Gastroesophageal sphincter (tissue), 4 donors: ENCODE data around the gene ACAA1. TPM values are rescaled to one million over a fixed set of nuclear protein-coding genes. Genes with fewer than 3 reads are reported as not detected.

Experiments
- ATAC-seq: fragments of 150-250 bp; one replicate; pipeline ENCODE4 v1.9.1; 2016; ENCODE audit warnings: mild to moderate bottlenecking, moderate library complexity
- H3K27ac ChIP-seq, 4 donors: fragments of 200-600 bp; sonication (generic) in 3 of 4; 1 replicate in 3 of 4; 2 replicates in 1 of 4; pipeline ENCODE4 v1.5.1; 2016 to 2019
- H3K27me3 ChIP-seq: fragments of 200-600 bp; sonication (generic); one replicate; pipeline ENCODE4 v1.5.1; 2019
- H3K36me3 ChIP-seq, 2 donors: fragments of 200-600 bp; sonication (generic); one replicate each; pipeline ENCODE4 v1.5.1; 2019; ENCODE audit warnings: control low read depth in 1 of 2
- H3K4me1 ChIP-seq, 3 donors: fragments of 200-600 bp; sonication (generic); 1 replicate in 2 of 3; 2 replicates in 1 of 3; pipeline ENCODE4 v1.5.1; 2016 to 2019; ENCODE audit warnings: control low read depth in 2 of 3
- H3K4me3 ChIP-seq, 2 donors: fragments of 200-600 bp; sonication (generic); one replicate each; pipeline ENCODE4 v1.5.1; 2019; ENCODE audit warnings: mild to moderate bottlenecking in 1 of 2, moderate library complexity in 1 of 2
- H3K9me3 ChIP-seq, 3 donors: fragments of 200-600 bp; sonication (generic); one replicate each; pipeline ENCODE4 v1.5.1; 2017 to 2019; ENCODE audit warnings: control low read depth in 2 of 3
- EP300 ChIP-seq: sonication (generic); formaldehyde crosslinking; IDR thresholded peaks from one replicate; pipeline ENCODE4 v1.6.1; 2017; ENCODE audit warnings: antibody characterized with exemption, mild to moderate bottlenecking
- POLR2A ChIP-seq, 2 donors: fragments of 450-650 bp; IDR thresholded peaks; one replicate each; pipeline ENCODE4 v1.6.1; 2017; ENCODE audit warnings: antibody characterized with exemption in 2 of 2, mild to moderate bottlenecking in 2 of 2, moderate library complexity in 1 of 2
- POLR2AphosphoS5 ChIP-seq: sonication (generic); formaldehyde crosslinking; IDR thresholded peaks from one replicate; pipeline ENCODE4 v1.6.1; 2017; ENCODE audit warnings: antibody characterized with exemption
- WGBS, 2 donors: methylation state at CpG; one replicate each; pipeline ENCODE4 v1.1.5; 2018; ENCODE audit warnings: low coverage in 1 of 2; 5-methylcytosine and 5-hydroxymethylcytosine counted together
- total RNA-seq, 4 donors: library from RNA; depleted of rRNA; stranded (reverse); fragments of >200 nt; gene quantifications; one replicate each; pipeline ENCODE4 v1.1.0, GENCODE V29; 2016
- TF ChIP-seq, protein P1 (sequence below), 4 experiments: fragments of 200-600 bp in 2 of 4; fragments of 450-650 bp in 2 of 4; sonication (generic) in 1 of 4; IDR thresholded peaks; one replicate each; pipeline ENCODE4 v1.5.1; 2017 to 2019; ENCODE audit warnings: antibody characterized with exemption in 4 of 4, mild to moderate bottlenecking in 2 of 4, moderate library complexity in 2 of 4

ACAA1 gene
- total RNA-seq, 4 donors from 2014 or later = 28.3 to 46.6 (median 41.2) TPM

DNA sequence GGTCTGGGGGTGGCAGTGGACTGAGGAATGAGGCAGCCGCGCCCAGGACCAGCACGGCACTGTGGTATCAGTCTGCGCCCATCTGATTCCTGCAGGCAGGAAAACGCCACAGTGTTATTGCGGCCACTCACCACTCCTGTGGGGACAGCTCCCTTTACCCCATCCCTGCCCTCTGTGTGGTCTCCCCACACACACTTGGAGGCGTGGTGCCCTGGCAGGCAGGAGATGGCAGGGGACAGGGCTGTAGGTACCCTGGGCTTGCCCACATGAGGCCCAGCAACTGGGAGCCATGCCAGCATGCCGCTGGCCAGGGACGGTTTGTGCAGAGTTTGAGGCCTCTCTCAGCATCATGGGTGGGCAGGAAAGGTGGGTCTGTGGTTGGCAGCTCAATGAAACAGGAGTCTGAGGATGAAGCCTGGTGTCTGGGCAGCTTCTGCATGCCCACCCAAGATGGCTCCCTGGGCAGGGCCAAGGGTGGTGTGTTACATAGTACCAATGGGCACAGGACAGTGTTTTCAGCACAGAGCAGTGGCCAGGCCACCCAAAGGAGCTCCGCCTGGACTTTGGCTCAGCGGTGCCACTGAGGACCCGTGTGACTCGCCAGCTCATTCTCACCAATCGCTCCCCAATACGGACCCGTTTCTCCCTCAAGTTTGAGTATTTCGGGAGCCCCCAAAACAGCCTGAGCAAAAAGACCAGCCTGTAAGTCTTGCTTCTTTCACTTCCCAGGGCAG is 27.2 kb downstream of the ACAA1 start:
- ATAC-seq = no peak
- Histone ChIP-seq H3K9me3 (no peaks in the 10 kb centered on the region), H3K27me3 (no peaks in the 10 kb centered on the region), H3K36me3 (no peaks in the 10 kb centered on the region), H3K4me3 (no peak overlapping the region), H3K27ac (no peak overlapping the region), H3K4me1 (no peaks in the 10 kb centered on the region)
- TF ChIP-seq EP300 (no peak), POLR2A (IDR thresholded peaks at IDR 0.05) (no peak), POLR2AphosphoS5 (no peak)
- TF ChIP-seq, protein P1, sequence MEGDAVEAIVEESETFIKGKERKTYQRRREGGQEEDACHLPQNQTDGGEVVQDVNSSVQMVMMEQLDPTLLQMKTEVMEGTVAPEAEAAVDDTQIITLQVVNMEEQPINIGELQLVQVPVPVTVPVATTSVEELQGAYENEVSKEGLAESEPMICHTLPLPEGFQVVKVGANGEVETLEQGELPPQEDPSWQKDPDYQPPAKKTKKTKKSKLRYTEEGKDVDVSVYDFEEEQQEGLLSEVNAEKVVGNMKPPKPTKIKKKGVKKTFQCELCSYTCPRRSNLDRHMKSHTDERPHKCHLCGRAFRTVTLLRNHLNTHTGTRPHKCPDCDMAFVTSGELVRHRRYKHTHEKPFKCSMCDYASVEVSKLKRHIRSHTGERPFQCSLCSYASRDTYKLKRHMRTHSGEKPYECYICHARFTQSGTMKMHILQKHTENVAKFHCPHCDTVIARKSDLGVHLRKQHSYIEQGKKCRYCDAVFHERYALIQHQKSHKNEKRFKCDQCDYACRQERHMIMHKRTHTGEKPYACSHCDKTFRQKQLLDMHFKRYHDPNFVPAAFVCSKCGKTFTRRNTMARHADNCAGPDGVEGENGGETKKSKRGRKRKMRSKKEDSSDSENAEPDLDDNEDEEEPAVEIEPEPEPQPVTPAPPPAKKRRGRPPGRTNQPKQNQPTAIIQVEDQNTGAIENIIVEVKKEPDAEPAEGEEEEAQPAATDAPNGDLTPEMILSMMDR (IDR thresholded peaks at IDR 0.05) = no peak
- no CpG with 5 or more reads among the region's 17 CpGs for WGBS, 2 donors

DNA sequence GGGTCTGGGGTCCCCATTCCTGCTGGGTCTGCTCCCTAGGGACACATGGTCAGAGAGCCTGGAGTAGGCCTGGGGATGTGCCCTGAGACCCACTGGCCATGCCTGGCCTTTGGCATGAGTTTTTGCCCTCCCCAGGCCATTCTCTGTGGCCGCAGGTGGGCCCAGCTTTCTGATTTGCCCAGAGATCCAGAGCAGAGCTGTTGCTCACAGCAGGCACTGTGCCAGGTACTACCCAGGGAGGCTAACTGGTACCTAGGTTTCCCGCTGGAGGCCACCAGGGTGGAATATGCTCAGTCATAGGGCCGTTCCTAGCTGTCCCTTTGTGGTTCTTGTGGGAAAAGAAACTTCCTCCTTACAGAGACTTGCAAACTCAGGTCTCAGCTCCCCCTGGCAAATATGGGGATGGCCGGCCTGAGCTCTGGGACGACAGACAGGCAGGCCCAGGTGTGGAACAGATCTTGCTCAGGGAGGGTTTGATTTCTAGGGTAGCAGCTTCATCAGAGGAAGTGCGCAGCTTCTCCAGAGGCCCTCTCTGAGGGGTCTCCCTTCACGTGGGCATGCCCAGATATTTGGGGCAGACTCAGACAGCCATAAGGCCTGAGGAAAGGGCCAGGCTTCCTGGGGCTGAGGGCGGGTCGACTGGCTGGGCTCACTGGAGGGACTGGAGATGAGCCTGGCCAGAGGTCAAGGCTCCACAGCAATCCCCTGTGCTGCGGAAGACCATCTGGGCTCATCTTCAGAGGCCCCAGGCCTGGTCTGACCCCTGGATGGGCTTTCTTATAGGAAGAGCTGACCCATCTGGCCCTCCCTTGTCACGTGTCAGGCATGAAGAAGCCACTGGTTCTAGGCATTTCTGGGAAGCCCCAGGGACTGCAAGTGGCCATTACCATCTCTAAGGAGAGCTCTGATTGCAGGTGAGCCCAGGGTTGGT is 28.0 kb downstream of the ACAA1 start:
- 95% methylated on average over 4 of the region's 11 CpGs; no CpG with 5 or more reads in 1 of the 2 donors for WGBS, 2 donors
- Histone ChIP-seq H3K9me3 (no peaks in the 10 kb centered on the region), H3K4me3 (no peak overlapping the region), H3K4me1 (no peaks in the 10 kb centered on the region), H3K36me3 (no peaks in the 10 kb centered on the region), H3K27me3 (no peaks in the 10 kb centered on the region), H3K27ac (no peak overlapping the region)
- ATAC-seq = no peak
- TF ChIP-seq POLR2AphosphoS5 = no peak
- no peak for TF ChIP-seq POLR2A (IDR thresholded peaks at IDR 0.05)
- TF ChIP-seq, protein P1 (IDR thresholded peaks at IDR 0.05) = no peak
- TF ChIP-seq EP300 = no peak

DNA sequence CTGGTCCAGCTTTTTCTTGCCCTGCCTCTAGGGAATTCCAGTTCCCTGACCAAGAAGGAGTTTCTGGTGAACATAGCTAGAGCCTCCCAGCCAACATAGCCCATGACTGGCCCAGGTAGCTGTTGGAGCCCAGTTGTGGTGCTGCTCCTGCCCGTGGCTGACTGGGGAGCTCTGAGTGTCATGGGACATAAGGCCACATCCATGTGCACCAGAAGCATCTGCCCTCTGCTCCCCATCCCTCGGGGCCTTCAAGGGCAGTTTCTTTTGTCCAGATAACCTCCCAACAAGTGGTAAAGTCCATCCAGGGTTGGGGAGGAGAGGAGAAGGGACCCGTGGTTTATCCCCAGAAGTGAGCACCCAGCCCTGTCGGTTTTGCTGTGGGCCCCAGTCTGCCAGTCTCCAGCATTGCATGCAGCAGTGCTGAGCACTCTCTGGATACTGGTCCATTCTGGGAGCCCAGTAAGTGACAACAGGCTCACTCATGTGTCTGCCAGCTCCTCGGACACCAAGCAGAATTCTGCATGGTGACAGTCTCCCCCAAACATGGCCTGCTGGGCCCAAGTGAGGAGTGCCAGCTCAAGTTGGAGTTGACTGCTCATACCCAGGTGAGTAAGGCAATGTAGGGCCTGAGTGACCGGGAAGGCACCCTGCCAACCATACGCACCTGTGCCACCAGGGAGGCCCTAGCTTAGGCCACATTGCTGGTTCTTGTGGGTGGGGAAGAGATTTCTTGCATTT is 28.8 kb downstream of the ACAA1 start:
- no peak for ATAC-seq
- no peaks in the 10 kb centered on the region for H3K4me1 ChIP-seq
- no peak overlapping the region for H3K4me3 ChIP-seq
- TF ChIP-seq POLR2AphosphoS5 (no peak), POLR2A (IDR thresholded peaks at IDR 0.05) (no peak), EP300 (no peak)
- TF ChIP-seq, protein P1 (IDR thresholded peaks at IDR 0.05) = no peak
- H3K27ac ChIP-seq = no peak overlapping the region
- WGBS, 2 donors = no CpG with 5 or more reads among the region's 7 CpGs
- no peaks in the 10 kb centered on the region for H3K27me3 ChIP-seq
- H3K36me3 ChIP-seq = no peaks in the 10 kb centered on the region
- no peaks in the 10 kb centered on the region for H3K9me3 ChIP-seq

DNA sequence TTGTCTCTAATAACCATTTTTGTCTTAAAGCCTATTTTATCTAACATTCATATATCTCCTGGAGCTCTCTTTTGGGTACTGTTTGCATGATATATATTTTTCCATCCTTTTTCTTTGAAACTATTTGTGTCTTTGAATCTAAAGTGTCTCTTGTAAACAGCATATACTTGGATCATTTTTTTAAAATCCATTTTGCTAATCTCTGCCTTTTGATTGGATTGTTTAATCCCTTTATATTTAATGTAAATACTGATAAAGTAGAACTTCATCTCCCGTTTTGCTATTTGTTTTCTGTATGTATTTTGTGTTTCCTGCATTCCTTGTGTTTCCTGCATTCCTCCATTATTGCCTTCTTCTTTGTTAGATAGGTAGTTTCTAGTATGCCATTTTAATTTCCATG is 31.4 kb downstream of the ACAA1 start:
- H3K9me3 ChIP-seq = no peaks in the 10 kb centered on the region
- no peak overlapping the region for H3K4me3 ChIP-seq
- ATAC-seq = no peak
- H3K27ac ChIP-seq = no peak overlapping the region
- no peaks in the 10 kb centered on the region for H3K4me1 ChIP-seq
- H3K36me3 ChIP-seq = no peaks in the 10 kb centered on the region
- WGBS, 2 donors = 8 to 78% methylated on average over 1 of the region's 1 CpG
- no peaks in the 10 kb centered on the region for H3K27me3 ChIP-seq
- TF ChIP-seq POLR2A (IDR thresholded peaks at IDR 0.05) (no peak), POLR2AphosphoS5 (no peak)

DNA sequence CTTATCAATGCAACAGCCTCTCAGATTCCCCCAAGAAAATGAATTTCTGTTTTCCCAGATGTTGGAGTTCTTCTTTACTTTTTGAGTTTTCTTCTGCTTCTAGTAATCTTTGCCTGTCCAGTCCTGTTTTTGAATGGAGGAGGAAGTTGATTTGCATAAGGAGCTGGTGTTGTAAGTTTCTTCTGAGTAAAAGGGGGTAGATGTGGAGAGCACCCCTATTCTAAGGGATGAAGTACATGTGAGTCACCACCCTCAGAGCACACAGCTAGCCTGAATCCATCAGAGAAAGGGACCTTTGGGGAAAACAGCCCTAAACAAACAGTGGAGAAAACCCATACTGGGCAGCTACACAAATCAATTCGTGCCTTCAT is 34.5 kb downstream of the ACAA1 start:
- ATAC-seq = no peak
- Histone ChIP-seq H3K9me3 (no peaks in the 10 kb centered on the region), H3K36me3 (no peaks in the 10 kb centered on the region), H3K4me3 (no peak overlapping the region), H3K4me1 (no peaks in the 10 kb centered on the region), H3K27me3 (peaks cover 13% of the 10 kb centered on the region), H3K27ac (no peak overlapping the region)
- WGBS, 2 donors = 63% methylated on average over 1 of the region's 1 CpG
- TF ChIP-seq POLR2AphosphoS5 = no peak
